Stimulated activated CD4-positive, alpha-beta T cell treated with anti-CD3 and anti-CD28 coated beads, TNF-alpha, amount 100 ng/mL, for 1 hour (primary cell): Measurements from ENCODE around the gene SMIM44.
"Not testable (repeated sequence)": the region's sequence is repeated elsewhere in the genome, so short reads cannot be mapped to it uniquely, and the experiment has no call there.

ENCODE experiments used
- DNase-seq, 3 donors: peaks; one replicate each; pipeline ENCODE4 v3.0.0-alpha.2; 2020; ENCODE audit warnings: low read depth in 3 of 3, low spot score in 1 of 3

Gene SMIM44

GRCh38 chr19:3518255-3518654, 35.0 kb upstream of the SMIM44 start:
- no peak for DNase-seq

- no peak for DNase-seq
Measured at GRCh38 chr19:3517638-3518037, 34.4 kb upstream of the SMIM44 start.

DNA sequence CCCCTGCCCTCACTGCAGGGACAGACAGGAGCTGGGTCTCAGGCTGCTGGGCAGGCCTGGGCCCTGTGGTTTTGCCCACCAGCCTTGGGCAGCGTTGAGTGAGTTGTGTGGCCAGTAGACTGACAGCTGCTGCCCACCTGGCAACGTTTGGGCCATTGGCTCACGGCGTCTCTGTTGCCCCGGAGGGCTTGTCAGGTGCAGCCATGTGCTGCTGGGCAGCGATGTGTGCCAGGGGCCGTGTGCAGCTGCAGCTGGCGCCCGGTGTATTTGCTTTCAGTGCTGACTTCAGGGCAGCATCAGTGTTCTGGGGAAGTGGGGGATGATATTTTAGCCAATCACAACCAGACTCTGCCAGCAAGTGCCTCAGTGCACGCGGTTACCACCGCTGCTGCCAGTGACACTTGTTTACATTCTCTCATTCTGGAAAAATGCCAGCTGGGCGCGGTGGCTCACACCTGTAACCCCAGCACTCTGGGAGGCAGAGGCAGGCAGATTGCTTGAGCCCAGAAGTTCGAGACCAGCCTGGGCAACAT, 33.5 kb upstream of the SMIM44 start:
- no peak for DNase-seq

DNA sequence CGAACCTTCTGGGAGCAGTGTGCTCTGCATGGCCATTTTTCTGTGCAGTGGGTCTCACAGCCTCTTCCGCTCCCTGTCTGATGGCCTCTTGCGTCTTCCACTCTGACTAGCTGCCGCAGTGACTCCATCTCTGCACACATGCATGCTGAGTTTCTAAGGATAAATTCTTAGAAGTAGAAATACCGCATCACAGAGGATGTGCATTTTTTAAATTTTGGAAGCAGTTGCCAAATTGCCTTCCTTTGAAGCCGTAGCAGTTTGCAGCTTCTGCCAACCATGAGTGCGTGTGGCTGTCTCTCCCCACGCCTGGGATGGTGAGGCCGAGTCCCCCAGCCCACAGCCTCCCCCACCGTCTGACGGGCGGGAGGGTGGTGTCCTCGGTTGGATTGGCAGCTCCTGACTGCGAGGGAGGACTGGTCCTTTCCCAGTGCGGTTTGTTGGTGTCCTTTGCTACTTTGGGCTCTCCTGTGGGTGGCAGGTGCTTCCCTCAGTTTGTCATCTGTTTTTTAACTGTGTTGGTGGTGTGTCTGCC, 32.7 kb upstream of the SMIM44 start:
- no peak for DNase-seq

DNA sequence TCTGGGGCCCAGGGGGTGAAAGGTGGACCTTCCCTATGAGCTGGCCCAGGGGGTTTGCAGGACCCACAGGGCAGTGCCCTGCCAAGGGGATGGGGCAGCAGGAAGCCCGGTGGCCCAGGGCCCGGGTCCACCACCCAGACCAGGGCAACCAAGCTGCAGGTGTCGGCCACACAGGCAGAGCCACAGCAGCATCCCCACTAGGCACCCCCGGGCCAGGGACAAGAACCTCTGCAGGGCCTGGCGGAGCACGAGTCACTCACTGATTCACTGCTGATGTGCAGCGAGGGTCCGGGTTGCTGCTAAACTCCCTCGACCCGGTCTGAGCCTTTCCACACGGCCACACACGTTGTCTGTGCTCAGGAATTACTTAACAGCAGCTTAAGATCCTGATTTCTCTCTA, 31.7 kb upstream of the SMIM44 start:
- DNase-seq = no peak

DNA sequence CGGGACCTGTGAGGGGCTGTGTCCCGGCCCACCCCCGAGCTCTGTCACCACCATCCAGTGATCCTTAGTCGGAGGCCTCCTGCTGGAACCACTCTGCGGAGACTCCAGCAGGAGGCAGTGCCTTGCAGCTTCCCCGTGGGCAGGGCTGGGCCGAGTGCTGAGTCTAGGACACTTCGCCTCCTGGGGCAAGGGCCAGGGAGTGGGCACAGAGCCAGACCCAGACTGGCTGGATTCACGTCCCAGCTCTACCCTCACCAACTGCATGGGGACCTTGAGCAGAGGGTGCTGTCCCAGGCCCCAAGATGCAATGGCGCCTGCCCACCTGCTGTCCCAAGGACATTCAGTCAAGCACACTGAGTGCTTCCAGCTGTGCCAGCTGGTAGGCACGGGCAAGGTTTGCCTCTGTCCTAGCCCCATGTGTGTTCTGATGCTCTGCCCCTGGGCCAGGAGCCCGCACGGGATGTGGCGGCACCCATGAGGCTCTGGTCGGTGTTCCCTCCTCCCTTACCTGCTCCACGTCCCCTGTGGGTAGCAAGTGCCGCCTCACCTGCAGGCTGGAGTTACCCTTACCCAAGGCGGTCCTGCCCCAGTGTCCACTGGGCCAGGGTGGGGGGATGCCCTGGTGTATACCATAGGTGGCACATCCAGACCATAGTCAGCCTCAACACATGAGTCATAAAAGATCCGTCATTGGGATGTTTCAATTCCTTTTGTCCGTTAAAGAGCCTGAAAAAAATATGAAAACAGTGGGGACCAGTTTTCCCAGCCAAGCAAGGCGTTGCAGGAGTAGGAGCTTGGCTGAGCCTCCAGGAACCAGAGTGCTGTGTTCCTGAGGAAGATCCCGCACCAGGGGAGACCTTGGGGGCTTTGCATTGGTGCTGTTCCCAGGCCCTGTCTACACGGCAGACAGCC, 30.2 kb upstream of the SMIM44 start:
- no peak for DNase-seq

DNA sequence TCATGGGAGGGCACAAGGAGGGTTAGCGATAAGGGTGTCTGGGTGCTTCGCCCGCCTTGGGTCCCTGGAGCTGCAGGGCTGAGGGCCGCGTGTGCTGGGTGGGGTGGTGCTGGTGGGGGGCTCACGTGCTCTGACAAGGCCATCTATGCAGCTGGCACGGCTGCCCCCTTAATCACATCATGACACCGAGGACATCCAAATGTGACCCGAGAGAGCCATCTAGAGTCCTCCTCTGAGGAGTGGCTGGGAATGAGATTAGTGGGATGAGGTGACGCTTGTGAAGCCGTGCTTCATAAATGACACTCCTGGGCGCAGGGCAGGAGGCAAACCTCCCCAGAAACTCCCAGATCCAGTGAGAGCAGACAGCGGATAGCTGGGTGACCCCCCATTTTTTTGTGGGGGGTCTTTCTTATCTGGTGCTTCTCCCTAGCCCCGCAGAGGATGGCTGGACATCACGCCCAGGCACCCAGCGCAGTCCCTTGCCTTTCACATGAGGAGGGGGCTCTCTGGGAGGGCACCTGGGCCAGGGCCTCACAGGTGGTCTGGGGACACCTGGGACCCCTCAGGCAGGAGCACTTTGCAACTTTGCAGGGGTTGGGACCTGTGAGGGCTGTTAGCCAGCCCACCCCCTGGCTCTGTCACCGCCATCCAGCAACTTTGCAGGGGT, 29.5 kb upstream of the SMIM44 start:
- DNase-seq = no peak

- no peak for DNase-seq
Measured at GRCh38 chr19:3511506-3512251, 28.4 kb upstream of the SMIM44 start.

GRCh38 chr19:3510727-3511126, 27.5 kb upstream of the SMIM44 start:
- no peak for DNase-seq

GRCh38 chr19:3509566-3509989, 26.3 kb upstream of the SMIM44 start:
- no peak for DNase-seq

- DNase-seq = no peak
Measured at GRCh38 chr19:3508771-3509535, 25.7 kb upstream of the SMIM44 start.

DNA sequence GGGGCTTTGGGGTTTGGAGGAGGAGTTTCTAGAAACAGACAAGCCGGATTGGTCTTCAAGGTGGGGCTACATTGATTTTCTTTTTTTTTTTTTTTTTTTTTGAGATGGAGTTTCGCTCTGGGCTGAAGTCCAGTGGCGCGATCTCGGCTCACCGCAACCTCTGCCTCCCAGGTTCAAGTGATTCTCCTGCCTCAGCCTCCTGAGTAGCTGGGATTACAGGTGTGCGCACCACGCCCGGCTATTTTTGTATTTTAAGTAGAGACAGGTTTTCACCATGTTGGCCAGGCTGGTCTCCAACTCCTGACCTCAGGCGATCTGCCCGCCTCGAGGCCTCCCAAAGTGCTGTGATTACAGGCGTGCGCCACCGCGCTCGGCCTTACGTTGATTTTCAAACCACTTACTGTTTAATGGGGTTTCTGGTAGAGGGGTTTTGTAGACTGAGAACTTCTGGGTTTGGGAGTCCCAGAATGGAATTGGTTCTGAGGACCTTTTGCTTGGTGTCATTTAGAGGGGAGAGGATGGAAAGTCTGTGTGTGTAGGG, 24.9 kb upstream of the SMIM44 start:
- not testable (repeated sequence) for DNase-seq

DNA sequence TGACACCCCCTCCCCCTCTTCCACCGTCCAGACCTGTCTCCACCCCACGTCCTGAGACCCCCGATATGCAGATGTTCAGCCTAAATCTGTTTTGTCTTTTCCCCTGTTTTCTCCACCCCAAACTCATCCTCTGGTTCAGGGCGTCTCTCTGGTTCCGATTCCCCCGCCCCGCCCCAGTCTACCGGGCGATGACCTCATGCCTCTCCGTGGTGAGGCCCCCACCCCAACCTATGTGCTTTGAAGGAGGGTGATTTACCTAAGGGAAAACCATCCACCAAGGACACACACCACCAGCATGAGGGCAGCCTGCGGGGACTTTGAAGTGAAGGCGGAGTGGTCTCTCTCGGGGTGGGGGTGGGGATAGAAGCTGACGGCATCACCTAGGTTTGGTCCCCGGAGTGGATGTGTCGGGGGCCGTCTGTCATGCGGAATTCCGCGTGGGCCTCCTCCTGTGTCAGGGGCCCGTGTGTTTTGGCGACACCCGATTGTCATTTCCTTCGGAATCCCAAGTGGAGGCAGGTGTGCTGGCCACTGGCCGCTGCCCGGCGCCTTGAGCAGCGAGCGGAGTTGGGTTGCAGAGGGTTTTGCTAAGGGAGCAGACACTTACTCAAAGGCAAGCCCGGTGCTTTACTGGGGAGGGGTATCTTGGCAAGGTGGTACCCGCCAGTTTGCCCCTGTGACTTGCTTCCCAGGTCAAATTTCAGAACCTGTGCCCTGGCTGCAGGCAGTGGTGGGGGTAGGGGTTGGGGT, 24.3 kb upstream of the SMIM44 start:
- DNase-seq = peak in 1 of 3 donors; percentile 25

- no peak for DNase-seq
Measured at GRCh38 chr19:3506384-3507340, 23.4 kb upstream of the SMIM44 start.

- DNase-seq = peak; percentile 99 to 100 (median 100)
Measured at GRCh38 chr19:3505598-3506383, 22.6 kb upstream of the SMIM44 start, which contains the start of gene FZR1. Gene FZR1 (plus strand): TSS chr19:3506311. CDS start chr19:3522990, 16,679 bp downstream.

DNA sequence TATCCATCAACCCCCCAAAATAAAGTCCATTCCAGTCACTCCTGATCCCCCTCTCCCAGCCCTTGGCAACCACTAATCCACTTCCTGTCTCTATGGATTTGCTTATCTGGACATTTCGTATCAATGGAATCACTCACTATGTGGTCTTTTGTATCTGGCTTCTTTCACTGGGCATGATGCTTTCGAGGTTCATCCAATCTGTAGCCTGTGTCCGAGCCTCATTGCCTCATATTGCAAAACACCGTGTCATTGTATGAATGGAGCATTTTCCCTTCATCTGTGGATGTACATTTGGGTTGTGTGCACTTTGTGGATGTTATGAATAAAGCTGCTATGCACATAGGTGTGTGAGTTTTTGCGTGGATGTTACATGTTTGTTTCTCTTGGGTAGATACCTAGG, 21.5 kb upstream of the SMIM44 start:
- no peak for DNase-seq

DNA sequence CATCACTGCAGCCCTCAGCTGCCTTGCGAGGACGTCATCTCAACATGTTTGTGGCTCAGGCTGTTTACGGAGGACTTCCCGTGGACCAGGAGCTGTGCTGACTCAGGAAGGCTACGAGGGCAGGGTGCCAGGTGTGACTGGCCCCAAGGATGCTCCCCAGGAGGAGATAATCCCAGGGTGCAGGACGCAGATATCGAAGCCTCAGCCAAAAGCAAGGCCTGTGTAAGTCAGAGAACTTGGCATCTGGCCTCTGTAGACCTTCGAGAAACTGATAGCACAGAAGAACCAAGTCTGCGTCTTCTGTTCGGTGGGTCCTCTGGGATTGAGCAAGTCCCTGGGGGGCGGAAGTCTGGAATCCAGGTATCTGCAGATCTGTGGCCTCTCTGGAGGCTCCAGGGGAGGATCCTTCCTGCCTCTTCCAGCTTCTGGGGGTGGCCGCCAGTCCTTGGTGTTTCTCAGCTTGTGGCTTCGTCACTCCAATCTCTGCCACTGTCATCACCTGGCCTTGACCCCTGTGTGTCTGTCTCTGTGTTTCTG, 19.9 kb upstream of the SMIM44 start:
- no peak for DNase-seq
